Stimulated activated CD4-positive, alpha-beta T cell treated with anti-CD3 and anti-CD28 coated beads, Interleukin-12 subunit alpha, Interleukin-12 subunit beta, amount 100 ng/mL, for 24 hours (primary cell): ENCODE data around the gene SGSM2.
"Not testable (repeated sequence)": the region's sequence is repeated elsewhere in the genome, so short reads cannot be mapped to it uniquely, and the experiment has no call there.

ENCODE experiments used
- DNase-seq, 2 experiments: peaks; one replicate each; pipeline ENCODE4 v3.0.0-alpha.2; 2020; ENCODE audit warnings: low read depth in 2 of 2

The SGSM2 gene, protein sequence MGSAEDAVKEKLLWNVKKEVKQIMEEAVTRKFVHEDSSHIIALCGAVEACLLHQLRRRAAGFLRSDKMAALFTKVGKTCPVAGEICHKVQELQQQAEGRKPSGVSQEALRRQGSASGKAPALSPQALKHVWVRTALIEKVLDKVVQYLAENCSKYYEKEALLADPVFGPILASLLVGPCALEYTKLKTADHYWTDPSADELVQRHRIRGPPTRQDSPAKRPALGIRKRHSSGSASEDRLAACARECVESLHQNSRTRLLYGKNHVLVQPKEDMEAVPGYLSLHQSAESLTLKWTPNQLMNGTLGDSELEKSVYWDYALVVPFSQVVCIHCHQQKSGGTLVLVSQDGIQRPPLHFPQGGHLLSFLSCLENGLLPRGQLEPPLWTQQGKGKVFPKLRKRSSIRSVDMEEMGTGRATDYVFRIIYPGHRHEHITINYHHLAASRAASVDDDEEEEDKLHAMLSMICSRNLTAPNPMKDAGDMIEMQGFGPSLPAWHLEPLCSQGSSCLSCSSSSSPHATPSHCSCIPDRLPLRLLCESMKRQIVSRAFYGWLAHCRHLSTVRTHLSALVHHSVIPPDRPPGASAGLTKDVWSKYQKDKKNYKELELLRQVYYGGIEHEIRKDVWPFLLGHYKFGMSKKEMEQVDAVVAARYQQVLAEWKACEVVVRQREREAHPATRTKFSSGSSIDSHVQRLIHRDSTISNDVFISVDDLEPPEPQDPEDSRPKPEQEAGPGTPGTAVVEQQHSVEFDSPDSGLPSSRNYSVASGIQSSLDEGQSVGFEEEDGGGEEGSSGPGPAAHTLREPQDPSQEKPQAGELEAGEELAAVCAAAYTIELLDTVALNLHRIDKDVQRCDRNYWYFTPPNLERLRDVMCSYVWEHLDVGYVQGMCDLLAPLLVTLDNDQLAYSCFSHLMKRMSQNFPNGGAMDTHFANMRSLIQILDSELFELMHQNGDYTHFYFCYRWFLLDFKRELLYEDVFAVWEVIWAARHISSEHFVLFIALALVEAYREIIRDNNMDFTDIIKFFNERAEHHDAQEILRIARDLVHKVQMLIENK

DNA sequence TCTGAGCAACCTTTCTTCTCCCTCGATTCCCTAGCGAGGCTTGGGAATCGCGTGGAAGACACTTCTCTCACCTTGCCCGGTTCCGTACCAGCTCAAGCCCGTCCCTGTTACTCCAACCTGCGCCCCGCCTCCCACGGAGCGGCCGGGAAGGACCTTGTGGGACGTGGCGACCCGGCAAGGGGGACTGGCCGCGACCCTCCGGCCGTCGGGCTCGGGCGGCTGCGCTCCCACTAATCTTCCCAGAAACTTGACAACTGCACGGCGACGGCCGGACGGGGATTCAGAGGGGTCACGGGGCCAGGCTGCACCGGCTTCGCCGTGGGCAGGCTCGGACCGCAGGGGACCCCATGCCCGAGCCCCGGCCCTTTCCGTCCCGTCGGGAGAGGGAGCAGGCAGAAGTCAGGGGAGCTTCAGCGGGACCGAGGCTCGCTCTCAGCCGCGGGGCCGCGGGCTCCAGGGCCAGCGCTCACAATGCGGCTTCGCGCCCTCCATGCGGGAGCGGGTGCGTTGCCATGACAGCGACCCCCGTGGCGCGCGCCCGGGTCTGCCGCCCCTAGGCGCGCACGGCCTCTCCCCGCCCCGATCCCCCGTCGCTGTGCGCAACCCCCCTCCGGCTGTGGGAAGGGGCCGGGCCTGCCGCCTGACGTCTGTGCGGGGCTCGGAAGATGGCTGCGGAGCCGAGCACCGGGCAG, at the start of gene SGSM2:
Gene SGSM2 (plus strand): TSS at position 650 of the 692 bp plus-strand sequence. CDS start 188 bp downstream, outside the sequence.
- DNase-seq = peak; percentile 47 to 55

- no peak for DNase-seq
These were observed 47.3 kb upstream of the SGSM2 start for GRCh38 chr17:2289878-2290478.

DNA sequence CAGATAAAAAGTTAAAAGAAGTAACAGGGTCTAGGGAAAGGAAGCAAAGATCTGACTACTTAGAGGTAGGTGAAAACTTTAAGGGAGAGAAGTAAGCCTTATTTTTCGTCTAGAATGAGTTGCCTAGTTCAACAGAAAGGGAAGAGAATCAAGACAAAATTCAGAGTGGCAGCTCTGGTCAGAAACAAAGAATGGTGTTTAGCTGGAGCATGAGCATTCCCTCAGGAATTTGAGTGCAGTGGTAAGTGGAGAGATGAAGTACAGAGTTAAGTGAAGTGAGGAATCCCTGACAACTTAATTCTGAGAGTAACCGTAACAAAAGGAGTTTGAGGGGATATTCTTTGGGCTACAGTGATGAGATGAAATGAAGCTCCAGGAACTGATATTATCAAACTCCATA, 45.2 kb upstream of the SGSM2 start:
- DNase-seq = no peak

- no peak for DNase-seq
These were observed 41.7 kb upstream of the SGSM2 start for GRCh38 chr17:2295575-2295974.

DNA sequence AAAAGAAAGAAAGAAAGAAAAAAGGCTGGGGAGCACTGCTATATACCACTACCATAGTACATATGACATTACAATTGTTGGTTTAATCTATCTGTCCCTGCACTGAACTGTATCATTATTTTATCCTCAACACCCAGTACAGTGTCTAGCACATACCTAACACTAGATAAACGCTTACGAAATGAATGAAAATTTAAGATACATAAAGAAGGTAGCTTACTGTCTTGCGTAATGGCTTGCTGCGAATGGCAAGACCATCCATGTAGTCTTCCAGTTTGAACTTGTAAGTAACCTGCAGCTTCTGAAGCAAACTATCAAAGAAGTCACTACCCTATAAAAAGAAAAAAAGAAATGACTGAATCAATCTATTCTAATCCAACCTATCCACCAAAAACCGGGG, 40.3 kb upstream of the SGSM2 start:
- no peak for DNase-seq

DNA sequence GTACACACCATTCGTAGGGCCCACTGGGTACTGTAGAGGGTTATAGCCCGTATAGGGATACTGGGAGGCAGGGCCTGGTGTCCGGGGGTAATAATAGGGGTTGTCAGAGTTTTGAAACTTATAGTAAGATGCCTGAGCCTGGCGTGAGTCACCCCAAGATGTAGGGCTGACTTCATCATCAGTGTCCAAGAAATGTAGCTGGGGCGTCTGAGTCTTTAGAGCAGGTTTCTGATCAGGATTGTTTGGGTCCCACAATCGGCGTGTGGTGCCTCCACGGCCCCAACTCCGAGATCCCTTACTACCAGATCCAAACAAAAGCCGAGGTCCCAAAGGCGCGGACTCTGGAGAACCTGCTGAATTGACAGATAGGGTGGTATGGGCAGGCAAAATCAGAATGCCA, 38.2 kb upstream of the SGSM2 start:
- no peak for DNase-seq

DNA sequence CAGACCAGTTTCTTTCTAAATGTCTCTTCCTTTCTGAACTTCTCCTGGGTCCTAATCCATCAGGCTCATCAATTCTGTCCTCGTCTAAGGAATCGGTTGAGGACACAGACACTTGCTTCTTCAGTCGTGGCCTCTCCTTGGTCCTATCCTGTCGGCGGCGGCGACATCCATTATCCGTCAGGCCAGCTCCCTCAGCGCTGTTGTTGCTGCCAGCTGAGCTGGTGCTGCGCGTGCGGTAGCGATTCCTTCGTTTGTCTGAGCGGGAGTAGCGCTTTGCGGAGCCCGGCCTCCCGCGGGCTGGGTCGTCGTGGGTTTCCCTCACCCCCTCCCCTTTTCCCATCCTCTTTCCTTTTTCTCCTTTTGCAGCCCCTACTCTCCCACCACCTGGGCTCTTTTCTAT, 37.5 kb upstream of the SGSM2 start:
- no peak for DNase-seq

DNA sequence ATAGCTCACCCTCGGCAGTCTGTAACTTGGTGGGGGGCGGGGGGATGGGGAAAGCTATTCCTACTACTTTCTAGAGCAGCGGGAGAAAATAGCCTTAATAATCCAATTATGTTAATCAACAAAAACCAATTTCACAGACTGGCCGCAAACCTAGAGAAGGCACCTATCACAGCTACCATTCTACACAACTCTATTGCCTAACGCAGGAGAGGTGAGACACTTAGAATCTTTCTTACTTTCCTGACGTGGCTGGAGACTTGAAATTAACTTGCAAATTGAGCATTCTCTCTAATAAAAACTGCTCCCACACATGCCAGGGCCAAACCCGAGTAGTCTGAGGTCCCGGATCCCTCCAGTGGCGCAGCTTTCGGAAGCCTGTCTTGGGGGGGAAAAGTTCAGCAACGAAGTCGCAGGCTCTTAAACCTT, 34.5 kb upstream of the SGSM2 start:
- no peak for DNase-seq

DNA sequence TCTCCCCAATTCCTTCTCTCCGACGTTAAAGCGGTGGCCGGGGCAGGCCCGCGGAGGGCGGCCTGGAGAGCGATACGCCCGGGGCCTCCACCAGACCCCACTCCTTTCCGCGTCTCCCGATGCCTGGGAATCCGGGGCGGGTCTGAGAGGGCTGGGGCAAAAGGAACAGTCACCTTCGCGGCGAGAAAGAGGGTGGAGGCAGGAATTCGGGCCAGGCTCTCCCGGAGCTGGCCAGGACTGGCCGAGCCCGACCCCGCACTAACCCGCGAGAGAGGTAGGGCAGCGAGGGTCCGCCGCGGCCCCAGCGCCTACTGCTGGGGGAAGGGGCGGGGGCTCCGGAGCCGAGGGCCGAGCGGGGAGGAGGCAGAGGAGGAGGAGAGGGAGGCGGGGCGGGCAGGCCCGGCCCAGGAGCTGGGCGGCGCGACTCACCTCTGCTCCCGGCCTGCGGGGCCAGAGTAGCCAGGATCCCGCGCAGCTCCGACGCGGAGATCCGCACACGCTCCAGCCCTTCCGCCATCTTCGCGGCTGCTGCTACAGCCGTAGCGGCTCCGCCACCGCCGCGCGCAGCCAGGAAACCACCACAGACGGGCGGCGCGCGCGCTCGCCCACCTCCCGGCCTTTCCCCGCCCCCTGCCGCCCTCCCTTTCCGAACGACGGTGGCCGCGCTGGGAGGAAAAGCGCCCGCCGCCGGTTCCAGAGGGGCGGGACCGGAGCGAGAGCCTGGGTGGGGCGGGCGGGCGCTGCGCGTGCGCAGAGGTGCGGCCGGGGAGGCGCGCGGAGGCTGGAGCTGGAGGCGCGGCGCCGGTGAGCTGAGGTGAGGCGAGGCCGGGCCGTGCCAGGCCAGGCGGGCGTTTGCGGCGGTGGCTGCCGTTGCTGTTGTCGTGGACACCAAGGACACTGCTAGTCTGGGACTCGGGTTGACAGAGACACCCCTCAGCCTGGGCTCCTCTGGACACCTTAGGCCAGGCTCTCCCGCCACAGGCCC, 33.8 kb upstream of the SGSM2 start, which contains the start of the genes SMG6 and SRR:
Gene SMG6 (minus strand): TSS at position 582 of the 985 bp plus-strand sequence. CDS start 65 bp downstream, at position 517.
Gene SRR (plus strand): TSS at position 747 of the 985 bp plus-strand sequence. CDS start 11,611 bp downstream, outside the sequence.
- peak; percentile 88 to 89 for DNase-seq

DNA sequence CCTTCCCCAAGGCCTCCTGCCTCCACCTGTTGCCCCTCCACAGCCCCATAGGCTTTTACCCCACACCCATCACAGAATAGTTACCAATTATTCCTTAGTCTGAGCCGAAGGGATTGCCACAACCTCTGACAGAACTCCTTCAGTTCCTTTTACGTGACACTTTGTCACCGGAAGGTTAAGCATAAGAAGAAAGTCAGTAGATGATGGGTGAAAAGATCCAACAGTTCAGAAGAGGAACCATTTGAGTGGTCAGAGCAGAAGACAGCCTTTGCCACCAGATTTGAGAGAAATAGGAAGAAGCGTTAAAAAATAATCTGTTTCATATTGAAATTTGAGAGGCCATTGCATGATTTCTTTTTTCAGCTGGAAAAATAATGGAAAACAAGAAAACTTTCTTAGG, 32.4 kb upstream of the SGSM2 start:
- no peak for DNase-seq

GRCh38 chr17:2309338-2310154, 27.8 kb upstream of the SGSM2 start:
- no peak for DNase-seq

DNA sequence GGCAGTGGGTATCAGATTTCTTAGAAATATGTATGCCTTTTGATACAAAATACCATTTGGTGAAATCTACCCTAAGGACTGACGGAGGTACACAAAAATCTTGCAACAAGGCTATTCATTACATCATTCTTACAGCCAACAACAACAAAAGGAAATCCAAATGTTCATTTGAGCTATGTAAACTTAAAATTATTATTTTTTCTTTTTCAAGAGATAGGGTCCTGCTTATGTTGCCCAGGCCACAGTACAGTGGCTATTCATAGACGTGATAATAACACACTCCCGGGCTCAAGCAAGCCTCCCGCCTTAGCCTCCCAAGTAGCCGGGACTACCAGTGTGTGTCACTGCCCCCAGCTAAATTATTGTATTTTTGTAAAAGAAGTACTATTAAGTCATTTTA, 24.6 kb upstream of the SGSM2 start:
- no peak for DNase-seq

DNA sequence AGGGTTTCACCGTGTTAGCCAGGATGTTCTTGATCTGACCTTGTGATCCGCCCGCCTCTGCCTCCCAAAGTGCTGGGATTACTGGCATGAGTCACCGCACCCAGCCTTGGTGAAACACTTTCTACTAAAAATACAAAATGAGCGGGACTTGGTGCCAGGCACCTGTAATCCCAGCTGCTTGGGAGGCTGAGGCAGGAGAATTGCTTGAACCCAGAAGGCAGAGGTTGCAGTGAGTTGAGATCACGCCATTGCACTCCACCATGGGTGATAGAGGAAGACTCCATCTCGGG, 20.4 kb upstream of the SGSM2 start:
- not testable (repeated sequence) for DNase-seq

DNA sequence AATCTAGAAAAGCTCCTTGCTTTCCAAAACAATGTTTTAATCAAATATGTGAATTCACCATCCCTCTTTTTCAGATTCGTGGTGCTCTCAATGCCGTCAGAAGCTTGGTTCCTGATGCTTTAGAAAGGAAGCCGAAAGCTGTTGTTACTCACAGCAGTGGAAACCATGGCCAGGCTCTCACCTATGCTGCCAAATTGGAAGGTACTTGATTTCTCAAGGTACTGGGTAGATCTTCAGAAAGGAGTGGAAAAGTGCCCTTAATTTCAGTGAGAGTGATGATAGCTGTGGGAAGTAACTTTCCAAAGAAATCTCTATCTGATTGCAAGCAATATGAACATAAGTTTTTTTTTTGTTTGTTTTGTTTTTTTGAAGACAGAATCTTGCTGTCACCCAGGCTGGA, 19.5 kb upstream of the SGSM2 start:
- no peak for DNase-seq

GRCh38 chr17:2319051-2319450, 18.2 kb upstream of the SGSM2 start:
- no peak for DNase-seq

- DNase-seq = no peak
These were observed 15.9 kb upstream of the SGSM2 start for GRCh38 chr17:2321399-2321798.

- no peak for DNase-seq
These were observed 13.5 kb upstream of the SGSM2 start for GRCh38 chr17:2323629-2324314.

- DNase-seq = no peak
These were observed 6.0 kb upstream of the SGSM2 start for GRCh38 chr17:2331303-2331702.
